Neural crest cell (in vitro differentiated cells): ENCODE results near the gene CDKL5. TPM values are rescaled to one million over a fixed set of nuclear protein-coding genes. Genes with fewer than 3 reads are reported as not detected.
"Not testable (repeated sequence)": the region's sequence is repeated elsewhere in the genome, so short reads cannot be mapped to it uniquely, and the experiment has no call there.

Experiments used
- DNase-seq: peaks from one replicate; pipeline ENCODE4 v3.0.0; 2021; ENCODE audit warnings: low read depth, mixed read lengths, low spot score
- H3K27ac Mint-ChIP-seq: one replicate; pipeline ENCODE4 v1.8.0; 2021; ENCODE audit warnings: mild to moderate bottlenecking, mixed read lengths; ENCODE audit not compliant: unreplicated experiment
- H3K27me3 Mint-ChIP-seq: 2 replicates; pipeline ENCODE4 v1.8.0; 2021; ENCODE audit warnings: low read depth, mild to moderate bottlenecking, mixed read lengths
- H3K36me3 Mint-ChIP-seq: 2 replicates; pipeline ENCODE4 v1.8.0; 2021; ENCODE audit warnings: low read depth, mild to moderate bottlenecking, mixed read lengths
- H3K4me1 Mint-ChIP-seq: 2 replicates; pipeline ENCODE4 v1.8.0; 2021; ENCODE audit warnings: mixed read lengths
- H3K4me3 Mint-ChIP-seq: one replicate; pipeline ENCODE4 v1.8.0; 2021; ENCODE audit warnings: mild to moderate bottlenecking, mixed read lengths
- H3K9me3 Mint-ChIP-seq: 2 replicates; pipeline ENCODE4 v1.8.0; 2021; ENCODE audit warnings: mixed read lengths
- total RNA-seq: library from RNA; stranded (reverse); gene quantifications from 2 replicates; pipeline ENCODE4 v1.2.1, GENCODE V29; 2021
- TF ChIP-seq, protein P1 (sequence below): fragments of 200-600 bp; sonication (generic); conservative IDR thresholded peaks from 2 replicates; pipeline ENCODE4 v1.5.0; 2021; ENCODE audit warnings: antibody characterized with exemption, mild to moderate bottlenecking

Gene CDKL5
- total RNA-seq, 1 donor from 2014 or later = 3.7 TPM

- Mint-ChIP-seq H3K27me3 (peaks cover 27% of the 10 kb centered on the region), H3K27ac (no peak overlapping the region), H3K4me1 (peaks cover 14% of the 10 kb centered on the region), H3K9me3 (no peaks in the 10 kb centered on the region), H3K4me3 (no peak overlapping the region), H3K36me3 (no peaks in the 10 kb centered on the region)
- DNase-seq = no peak
- TF ChIP-seq, protein P1, sequence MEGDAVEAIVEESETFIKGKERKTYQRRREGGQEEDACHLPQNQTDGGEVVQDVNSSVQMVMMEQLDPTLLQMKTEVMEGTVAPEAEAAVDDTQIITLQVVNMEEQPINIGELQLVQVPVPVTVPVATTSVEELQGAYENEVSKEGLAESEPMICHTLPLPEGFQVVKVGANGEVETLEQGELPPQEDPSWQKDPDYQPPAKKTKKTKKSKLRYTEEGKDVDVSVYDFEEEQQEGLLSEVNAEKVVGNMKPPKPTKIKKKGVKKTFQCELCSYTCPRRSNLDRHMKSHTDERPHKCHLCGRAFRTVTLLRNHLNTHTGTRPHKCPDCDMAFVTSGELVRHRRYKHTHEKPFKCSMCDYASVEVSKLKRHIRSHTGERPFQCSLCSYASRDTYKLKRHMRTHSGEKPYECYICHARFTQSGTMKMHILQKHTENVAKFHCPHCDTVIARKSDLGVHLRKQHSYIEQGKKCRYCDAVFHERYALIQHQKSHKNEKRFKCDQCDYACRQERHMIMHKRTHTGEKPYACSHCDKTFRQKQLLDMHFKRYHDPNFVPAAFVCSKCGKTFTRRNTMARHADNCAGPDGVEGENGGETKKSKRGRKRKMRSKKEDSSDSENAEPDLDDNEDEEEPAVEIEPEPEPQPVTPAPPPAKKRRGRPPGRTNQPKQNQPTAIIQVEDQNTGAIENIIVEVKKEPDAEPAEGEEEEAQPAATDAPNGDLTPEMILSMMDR = no peak
Observed at GRCh38 chrX:18422886-18423285, 2.5 kb upstream of the CDKL5 start.

- Mint-ChIP-seq H3K27ac (no peak overlapping the region), H3K4me1 (peaks cover 19% of the 10 kb centered on the region), H3K4me3 (peak overlapping the region; percentile 93), H3K9me3 (no peaks in the 10 kb centered on the region), H3K27me3 (peaks cover 34% of the 10 kb centered on the region), H3K36me3 (no peaks in the 10 kb centered on the region)
- TF ChIP-seq, protein P1 = no peak
- peak; percentile 4 for DNase-seq
Observed at GRCh38 chrX:18424482-18425198, 768 bp upstream of the CDKL5 start.

GRCh38 chrX:18426004-18426320 is 554 bp downstream of the CDKL5 start:
- Mint-ChIP-seq H3K27me3 (peaks cover 34% of the 10 kb centered on the region), H3K27ac (no peak overlapping the region), H3K9me3 (no peaks in the 10 kb centered on the region), H3K36me3 (no peaks in the 10 kb centered on the region), H3K4me3 (peak overlapping the region; percentile 89), H3K4me1 (peaks cover 19% of the 10 kb centered on the region)
- TF ChIP-seq, protein P1 = no peak
- DNase-seq = peak; percentile 3

GRCh38 chrX:18428006-18428405 is 2.6 kb downstream of the CDKL5 start:
- peaks cover 19% of the 10 kb centered on the region for H3K4me1 Mint-ChIP-seq
- TF ChIP-seq, protein P1 = no peak
- H3K27me3 Mint-ChIP-seq = peaks cover 34% of the 10 kb centered on the region
- no peak overlapping the region for H3K27ac Mint-ChIP-seq
- H3K4me3 Mint-ChIP-seq = peak overlapping the region; percentile 24
- no peaks in the 10 kb centered on the region for H3K36me3 Mint-ChIP-seq
- no peaks in the 10 kb centered on the region for H3K9me3 Mint-ChIP-seq
- DNase-seq = no peak

GRCh38 chrX:18433288-18433687 is 7.9 kb downstream of the CDKL5 start:
- H3K4me1 Mint-ChIP-seq, H3K27ac Mint-ChIP-seq, H3K36me3 Mint-ChIP-seq, DNase-seq, H3K9me3 Mint-ChIP-seq, H3K4me3 Mint-ChIP-seq, H3K27me3 Mint-ChIP-seq: not testable (repeated sequence)

DNA sequence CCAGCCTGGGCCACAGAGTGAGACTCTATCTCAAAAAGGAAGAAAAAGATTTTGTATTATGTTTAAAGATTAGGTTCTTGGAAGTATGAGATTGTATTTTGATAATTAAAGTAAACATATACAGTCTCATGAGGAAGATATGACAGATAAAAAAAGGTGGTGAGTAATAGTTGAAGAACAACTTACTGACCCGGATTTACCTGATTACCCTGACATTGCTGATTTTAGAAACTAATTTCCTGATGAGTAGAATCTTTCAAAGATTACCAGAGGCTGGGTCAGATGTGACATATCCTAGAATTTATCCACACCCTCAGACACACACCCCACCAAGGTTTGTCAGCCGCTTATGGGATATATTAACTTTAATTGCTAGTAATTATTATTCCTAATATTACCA is 9.5 kb downstream of the CDKL5 start:
- no peak overlapping the region for H3K27ac Mint-ChIP-seq
- TF ChIP-seq, protein P1 = no peak
- H3K4me1 Mint-ChIP-seq = no peaks in the 10 kb centered on the region
- H3K27me3 Mint-ChIP-seq = no peaks in the 10 kb centered on the region
- DNase-seq = no peak
- no peak overlapping the region for H3K4me3 Mint-ChIP-seq
- no peaks in the 10 kb centered on the region for H3K36me3 Mint-ChIP-seq
- no peaks in the 10 kb centered on the region for H3K9me3 Mint-ChIP-seq
